GM18505 (cell line): Measurements from ENCODE around the gene GON4L.
"Not testable (repeated sequence)": the region's sequence is repeated elsewhere in the genome, so short reads cannot be mapped to it uniquely, and the experiment has no call there.

Experiments used
- ATAC-seq: cut with Tn5 transposase; IDR thresholded peaks from one replicate; pipeline ENCODE4 v1.9.1; 2021; ENCODE audit not compliant: unreplicated experiment
- POLR2A ChIP-seq: IDR thresholded peaks from 4 replicates; pipeline ENCODE4 v1.6.1; 2011; ENCODE audit warnings: borderline replicate concordance; ENCODE audit not compliant: insufficient read depth, insufficient read length; ENCODE audit errors: extremely low read depth

Gene GON4L

GRCh38 chr1:155831279-155831976 is 25.6 kb downstream of the GON4L start:
- no peak for TF ChIP-seq POLR2A
- no peak for ATAC-seq

- no peak for ATAC-seq
- TF ChIP-seq POLR2A: no peak
These were observed 29.6 kb downstream of the GON4L start for GRCh38 chr1:155827450-155827849.

GRCh38 chr1:155816351-155816750 is 40.7 kb downstream of the GON4L start:
- no peak for TF ChIP-seq POLR2A
- no peak for ATAC-seq

- no peak for ATAC-seq
- no peak for TF ChIP-seq POLR2A
These were observed 43.3 kb downstream of the GON4L start for GRCh38 chr1:155813672-155814071.

- TF ChIP-seq POLR2A: no peak
These were observed 44.1 kb downstream of the GON4L start for GRCh38 chr1:155812878-155813277.

GRCh38 chr1:155809088-155809487 is 47.9 kb downstream of the GON4L start:
- no peak for ATAC-seq
- no peak for TF ChIP-seq POLR2A

More at GRCh38 chr1:155812878-155813277, 44.1 kb downstream of the GON4L start:
- ATAC-seq: no peak

- ATAC-seq: no peak
- no peak for TF ChIP-seq POLR2A
These were observed 55.9 kb downstream of the GON4L start for GRCh38 chr1:155801149-155801548.

GRCh38 chr1:155795618-155796017 is 61.4 kb downstream of the GON4L start:
- not testable (repeated sequence) for ATAC-seq

GRCh38 chr1:155794605-155795245 is 62.3 kb downstream of the GON4L start:
- ATAC-seq: no peak
- no peak for TF ChIP-seq POLR2A

- TF ChIP-seq POLR2A: no peak
- ATAC-seq: no peak
These were observed 63.8 kb downstream of the GON4L start for GRCh38 chr1:155793213-155793612.

- TF ChIP-seq POLR2A: no peak
- no peak for ATAC-seq
These were observed 79.4 kb downstream of the GON4L start for GRCh38 chr1:155777582-155777981.

GRCh38 chr1:155776414-155776813 is 80.6 kb downstream of the GON4L start:
- TF ChIP-seq POLR2A: no peak
- no peak for ATAC-seq

- no peak for TF ChIP-seq POLR2A
- no peak for ATAC-seq
These were observed 83.8 kb downstream of the GON4L start for GRCh38 chr1:155773221-155773620.

GRCh38 chr1:155769257-155769656 is 87.8 kb downstream of the GON4L start:
- TF ChIP-seq POLR2A: no peak
- ATAC-seq: no peak

GRCh38 chr1:155767399-155767989 is 89.5 kb downstream of the GON4L start:
- not testable (repeated sequence) for ATAC-seq

GRCh38 chr1:155763989-155764388 is 93.0 kb downstream of the GON4L start:
- ATAC-seq: not testable (repeated sequence)

- ATAC-seq: not testable (repeated sequence)
These were observed 93.8 kb downstream of the GON4L start for GRCh38 chr1:155763090-155763815.
